ENCODE data around the gene TRAPPC2B. TPM values are rescaled to one million over a fixed set of nuclear protein-coding genes. Genes with fewer than 3 reads are reported as not detected.

TRAPPC2B gene
- total RNA-seq, 2 experiments from 2014 or later, result 10.5 to 10.9 TPM

Other genes starting within 250 kb of the TRAPPC2B start
- gene USP29, start 243.6 kb upstream of the TRAPPC2B start, total RNA-seq, result not detected
- not detected for gene ZIM3, start 218.3 kb upstream of the TRAPPC2B start, total RNA-seq
- not detected for gene DUXA, start 196.1 kb upstream of the TRAPPC2B start, total RNA-seq
- gene ZNF264, start 172.1 kb upstream of the TRAPPC2B start, total RNA-seq, result 10 to 100 TPM; 39.4 to 41.3 TPM
- 1 to 10 TPM in 1 of 2 experiments, under 1 TPM in 1; 0.63 to 1.7 TPM for gene AURKC, start 132.5 kb upstream of the TRAPPC2B start, total RNA-seq
- 10 to 100 TPM in 1 of 2 experiments, 1 to 10 TPM in 1; 9.8 to 10.0 TPM for gene ZNF805, start 122.9 kb upstream of the TRAPPC2B start, total RNA-seq
- 10 to 100 TPM; 40.0 to 42.0 TPM for gene ZNF460, start 83.1 kb upstream of the TRAPPC2B start, total RNA-seq
- gene ZNF543, start 43.1 kb upstream of the TRAPPC2B start, total RNA-seq, result 1 to 10 TPM; 7.7 to 8.2 TPM
- gene ZNF304, start 12.3 kb upstream of the TRAPPC2B start, total RNA-seq, result 1 to 10 TPM; 7.9 to 9.1 TPM
- gene ZNF547, start within 50 bp of the TRAPPC2B start, total RNA-seq, result 1 to 10 TPM; 3.8 to 4.8 TPM
- 10 to 100 TPM; 26.9 to 32.6 TPM for gene ZNF548, start 26.3 kb downstream of the TRAPPC2B start, total RNA-seq
- 10 to 100 TPM in 1 of 2 experiments, 1 to 10 TPM in 1; 9.1 to 12.6 TPM for gene ZNF17, start 47.6 kb downstream of the TRAPPC2B start, total RNA-seq
- 1 to 10 TPM; 7.8 to 9.5 TPM for gene ZNF749, start 71.8 kb downstream of the TRAPPC2B start, total RNA-seq
- under 1 TPM; 0.15 to 0.35 TPM for gene VN1R1, start 93.6 kb downstream of the TRAPPC2B start, total RNA-seq
- 1 to 10 TPM; 7.2 to 8.8 TPM for gene ZNF772, start 114.0 kb downstream of the TRAPPC2B start, total RNA-seq
- gene ZNF419, start 124.2 kb downstream of the TRAPPC2B start, total RNA-seq, result 10 to 100 TPM in 1 of 2 experiments, 1 to 10 TPM in 1; 9.8 to 12.0 TPM
- 10 to 100 TPM in 1 of 2 experiments, 1 to 10 TPM in 1; 8.6 to 11.4 TPM for gene ZNF773, start 136.4 kb downstream of the TRAPPC2B start, total RNA-seq
- gene ZNF549, start 163.8 kb downstream of the TRAPPC2B start, total RNA-seq, result 1 to 10 TPM; 5.7 to 6.0 TPM
- gene ZNF550, start 196.3 kb downstream of the TRAPPC2B start, total RNA-seq, result 10 to 100 TPM; 11.8 to 12.5 TPM
- gene ZNF416, start 215.4 kb downstream of the TRAPPC2B start, total RNA-seq, result 1 to 10 TPM; 5.4 to 6.7 TPM
- gene ZIK1, start 220.6 kb downstream of the TRAPPC2B start, total RNA-seq, result 1 to 10 TPM; 5.7 to 6.1 TPM
- 1 to 10 TPM; 7.4 to 8.3 TPM for gene ZNF530, start 236.3 kb downstream of the TRAPPC2B start, total RNA-seq